NCI-H524 treated with DMSO at 0.1 percent for 48 hours (cell line): ENCODE results near the gene L1CAM.

ENCODE experiments used
- DNase-seq: peaks from one replicate; lab custom pipeline; 2025; lab: John Stamatoyannopoulos, UW

The L1CAM gene

GRCh38 chrX:153902385-153902784 is 16.4 kb upstream of the L1CAM start:
- no peak for DNase-seq

GRCh38 chrX:153901753-153902140 is 15.8 kb upstream of the L1CAM start:
- no peak for DNase-seq

- peak; percentile 73 for DNase-seq
Measured at GRCh38 chrX:153900831-153901752, 15.1 kb upstream of the L1CAM start.

- peak; percentile 64 for DNase-seq
Measured at GRCh38 chrX:153897899-153898298, 11.9 kb upstream of the L1CAM start.

GRCh38 chrX:153889123-153889522 is 3.1 kb upstream of the L1CAM start:
- no peak for DNase-seq

GRCh38 chrX:153888344-153888743 is 2.4 kb upstream of the L1CAM start:
- no peak for DNase-seq

- no peak for DNase-seq
Measured at GRCh38 chrX:153887385-153887784, 1.4 kb upstream of the L1CAM start.

- DNase-seq: no peak
Measured at GRCh38 chrX:153886915-153887314, 942 bp upstream of the L1CAM start.

GRCh38 chrX:153885208-153885787 is 675 bp downstream of the L1CAM start:
- no peak for DNase-seq

GRCh38 chrX:153884590-153884989 is 1.4 kb downstream of the L1CAM start:
- DNase-seq: peak; percentile 24

- no peak for DNase-seq
Measured at GRCh38 chrX:153884136-153884535, 1.8 kb downstream of the L1CAM start.

GRCh38 chrX:153883163-153883843 is 2.7 kb downstream of the L1CAM start:
- DNase-seq: no peak

GRCh38 chrX:153882557-153882956 is 3.4 kb downstream of the L1CAM start:
- no peak for DNase-seq

- DNase-seq: no peak
Measured at GRCh38 chrX:153882086-153882498, 3.9 kb downstream of the L1CAM start.

- no peak for DNase-seq
Measured at GRCh38 chrX:153881281-153881680, 4.7 kb downstream of the L1CAM start.

GRCh38 chrX:153880440-153880815 is 5.5 kb downstream of the L1CAM start:
- no peak for DNase-seq

GRCh38 chrX:153879741-153880439 is 6.1 kb downstream of the L1CAM start:
- no peak for DNase-seq

- DNase-seq: peak; percentile 82
Measured at GRCh38 chrX:153878969-153879653, 6.9 kb downstream of the L1CAM start.

GRCh38 chrX:153878345-153878744 is 7.6 kb downstream of the L1CAM start:
- no peak for DNase-seq

- no peak for DNase-seq
Measured at GRCh38 chrX:153877571-153878261, 8.3 kb downstream of the L1CAM start.

GRCh38 chrX:153876112-153876491 is 9.9 kb downstream of the L1CAM start:
- DNase-seq: no peak
